K562 (cell line): ENCODE results near the gene RHBDL3. TPM values are rescaled to one million over a fixed set of nuclear protein-coding genes. Genes with fewer than 3 reads are reported as not detected.

ENCODE experiments used
- CEBPG ChIP-seq, 3 experiments: fragments of 200-800 bp in 1 of 3; sonication (Bioruptor generic) in 1 of 3; sonication (generic) in 1 of 3; formaldehyde crosslinking in 1 of 3; IDR thresholded peaks in 2 of 3; conservative IDR thresholded peaks in 1 of 3; 2 replicates each; pipeline versions ENCODE4 v1.6.1 to v1.8.0; 2016 to 2022; ENCODE audit warnings: missing compliant biosample characterization in 2 of 3, missing genetic modification characterization in 2 of 3, mild to moderate bottlenecking in 1 of 3, missing genetic modification reagents in 1 of 3
- E2F6 ChIP-seq, 2 experiments: IDR thresholded peaks; 2 replicates each; pipeline ENCODE4 v1.6.1; 2011; ENCODE audit warnings: borderline replicate concordance in 1 of 2, control low read depth in 1 of 2, low read depth in 1 of 2, low read length in 1 of 2, mild to moderate bottlenecking in 1 of 2, mixed read lengths in 1 of 2, moderate library complexity in 1 of 2; ENCODE audit not compliant: insufficient read depth in 1 of 2, insufficient read length in 1 of 2, poor library complexity in 1 of 2, severe bottlenecking in 1 of 2; ENCODE audit errors: extremely low read depth in 1 of 2
- JUND ChIP-seq, 2 experiments: IDR thresholded peaks; 2 replicates in 1 of 2; 3 replicates in 1 of 2; pipeline ENCODE4 v1.6.1; 2011; ENCODE audit warnings: borderline replicate concordance in 2 of 2, low read depth in 2 of 2, low read length in 2 of 2, improper control_type of control experiment in 1 of 2, missing biosample characterization in 1 of 2, missing genetic modification characterization in 1 of 2, missing genetic modification reagents in 1 of 2
- KDM5B ChIP-seq: fragments of 200-600 bp; sonication (generic); IDR thresholded peaks from 2 replicates; pipeline ENCODE4 v1.6.1; 2012; ENCODE audit warnings: low read depth, mild to moderate bottlenecking, moderate library complexity, low read length, control low read depth, inconsistent platforms; ENCODE audit not compliant: insufficient replicate concordance
- MYBL2 ChIP-seq, 2 experiments: fragments of 450-650 bp in 1 of 2; sonication (generic) in 1 of 2; formaldehyde crosslinking in 1 of 2; IDR thresholded peaks; 2 replicates each; pipeline versions ENCODE4 v1.6.1 to v1.8.1; 2017 to 2022; ENCODE audit warnings: borderline replicate concordance in 1 of 2, inconsistent platforms in 1 of 2, low read depth in 1 of 2, mild to moderate bottlenecking in 1 of 2, missing genetic modification reagents in 1 of 2, moderate library complexity in 1 of 2
- NFATC3 ChIP-seq: fragments of 450-650 bp; IDR thresholded peaks from 2 replicates; pipeline ENCODE4 v1.6.1; 2017; ENCODE audit warnings: mild to moderate bottlenecking
- POLR2AphosphoS2 ChIP-seq: IDR thresholded peaks from 2 replicates; pipeline ENCODE4 v1.6.1; 2012; ENCODE audit warnings: low read length, improper control_type of control experiment
- POLR2H ChIP-seq: IDR thresholded peaks from 2 replicates; pipeline ENCODE4 v1.6.1; 2016; ENCODE audit warnings: missing genetic modification characterization, low read depth, mild to moderate bottlenecking, control low read depth, missing compliant biosample characterization, moderate library complexity
- PTBP1 ChIP-seq: fragments of 200-400 bp; formaldehyde crosslinking; IDR thresholded peaks from 2 replicates; pipeline ENCODE4 v1.6.1; 2017; ENCODE audit warnings: low read depth, low read length
- PURB ChIP-seq: sonication (generic); formaldehyde crosslinking; IDR thresholded peaks from 2 replicates; pipeline ENCODE4 v1.9.0; 2021; ENCODE audit warnings: low read depth, mild to moderate bottlenecking, missing genetic modification reagents
- STAT5A ChIP-seq: IDR thresholded peaks from 2 replicates; pipeline ENCODE4 v1.6.1; 2012; ENCODE audit warnings: low read length, inconsistent platforms, borderline replicate concordance
- VEZF1 ChIP-seq: fragments of 200-800 bp; sonication (Bioruptor generic); IDR thresholded peaks from 2 replicates; pipeline ENCODE4 v1.6.1; 2017; ENCODE audit warnings: missing genetic modification characterization, missing compliant biosample characterization
- ZEB2 ChIP-seq: fragments of 450-650 bp; IDR thresholded peaks from 2 replicates; pipeline ENCODE4 v1.6.1; 2016
- ZNF24 ChIP-seq: fragments of 450-650 bp; IDR thresholded peaks from 2 replicates; pipeline ENCODE4 v1.6.1; 2016
- ZNF592 ChIP-seq: fragments of 450-650 bp; IDR thresholded peaks from 2 replicates; pipeline ENCODE4 v1.6.1; 2017; ENCODE audit warnings: antibody characterized with exemption, mild to moderate bottlenecking
- polyA plus RNA-seq, 8 experiments: library from polyadenylated mRNA; depleted of rRNA in 4 of 8; stranded (reverse) in 5 of 8; unstranded in 3 of 8; fragments of >200 nt; fragmentation: Nextera tagmentation in 2 of 8; fragmentation: Illumina TruSeq in 1 of 8; extraction: Ambion mirVana in 2 of 8; extraction: Trizol in 1 of 8; gene quantifications; 2 replicates each; pipeline versions ENCODE4 v1.2.1 to v1.2.3, GENCODE V29; 2011 to 2014; ENCODE audit warnings: inconsistent platforms in 1 of 8, missing spikeins in 1 of 8
- total RNA-seq, 7 experiments: library from RNA; depleted of rRNA in 6 of 7; stranded (reverse); fragments of >200 nt in 6 of 7; fragmentation: Illumina TruSeq in 2 of 7; extraction: Trizol in 2 of 7; gene quantifications; 2 replicates each; pipeline versions ENCODE4 v1.2.1 to v1.2.3, GENCODE V29; 2011 to 2021; ENCODE audit warnings: low replicate concordance in 1 of 7
- TF ChIP-seq, protein P1 (sequence below): sonication (generic); formaldehyde crosslinking; IDR thresholded peaks from 2 replicates; pipeline ENCODE4 v1.8.0; 2022; ENCODE audit warnings: mild to moderate bottlenecking, low read depth, missing genetic modification reagents
- TF ChIP-seq, protein P2 (sequence below): fragments of 450-650 bp; IDR thresholded peaks from 2 replicates; pipeline ENCODE4 v1.6.1; 2017; ENCODE audit warnings: mild to moderate bottlenecking, moderate library complexity

The RHBDL3 gene
- total and polyA plus RNA-seq, 9 of the 15 experiments (the other 6 are each of a cell fraction or from before 2014, with no cell fraction given): 0.06 to 0.31 (median 0.09) TPM; not detected in 4

GRCh38 chr17:32348483-32348800, 82.8 kb downstream of the RHBDL3 start (continued):
- no peak for TF ChIP-seq ZEB2
- peak in 1 of 2 experiments; percentile 0 for TF ChIP-seq E2F6 (IDR thresholded peaks at IDR 0.05; ENCODE audit: borderline replicate concordance in 1 of 2, extremely low read depth in 1 of 2, insufficient read depth in 1 of 2, insufficient read length in 1 of 2, low read depth in 1 of 2, low read length in 1 of 2, poor library complexity in 1 of 2, severe bottlenecking in 1 of 2)
- no peak for TF ChIP-seq ZNF24
- TF ChIP-seq, protein P1, sequence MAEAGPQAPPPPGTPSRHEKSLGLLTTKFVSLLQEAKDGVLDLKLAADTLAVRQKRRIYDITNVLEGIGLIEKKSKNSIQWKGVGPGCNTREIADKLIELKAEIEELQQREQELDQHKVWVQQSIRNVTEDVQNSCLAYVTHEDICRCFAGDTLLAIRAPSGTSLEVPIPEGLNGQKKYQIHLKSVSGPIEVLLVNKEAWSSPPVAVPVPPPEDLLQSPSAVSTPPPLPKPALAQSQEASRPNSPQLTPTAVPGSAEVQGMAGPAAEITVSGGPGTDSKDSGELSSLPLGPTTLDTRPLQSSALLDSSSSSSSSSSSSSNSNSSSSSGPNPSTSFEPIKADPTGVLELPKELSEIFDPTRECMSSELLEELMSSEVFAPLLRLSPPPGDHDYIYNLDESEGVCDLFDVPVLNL (CRISPR knock-in tag): no peak
- no peak for TF ChIP-seq PTBP1
- peak; percentile 73; the same call in 1 of the 2 replicates for TF ChIP-seq NFATC3
- no peak for TF ChIP-seq KDM5B
- TF ChIP-seq, protein P2, sequence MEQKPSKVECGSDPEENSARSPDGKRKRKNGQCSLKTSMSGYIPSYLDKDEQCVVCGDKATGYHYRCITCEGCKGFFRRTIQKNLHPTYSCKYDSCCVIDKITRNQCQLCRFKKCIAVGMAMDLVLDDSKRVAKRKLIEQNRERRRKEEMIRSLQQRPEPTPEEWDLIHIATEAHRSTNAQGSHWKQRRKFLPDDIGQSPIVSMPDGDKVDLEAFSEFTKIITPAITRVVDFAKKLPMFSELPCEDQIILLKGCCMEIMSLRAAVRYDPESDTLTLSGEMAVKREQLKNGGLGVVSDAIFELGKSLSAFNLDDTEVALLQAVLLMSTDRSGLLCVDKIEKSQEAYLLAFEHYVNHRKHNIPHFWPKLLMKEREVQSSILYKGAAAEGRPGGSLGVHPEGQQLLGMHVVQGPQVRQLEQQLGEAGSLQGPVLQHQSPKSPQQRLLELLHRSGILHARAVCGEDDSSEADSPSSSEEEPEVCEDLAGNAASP: no peak
- TF ChIP-seq POLR2AphosphoS2: no peak
- TF ChIP-seq CEBPG (CRISPR knock-in tag; IDR thresholded peaks at IDR 0.05): no peak
- no peak for TF ChIP-seq CEBPG (tag; conservative IDR thresholded peaks at IDR 0.05 in 1 of 2, IDR thresholded peaks at IDR 0.05 in 1 of 2)
- TF ChIP-seq PURB: no peak
- TF ChIP-seq VEZF1 (CRISPR knock-in tag): no peak
- TF ChIP-seq ZNF592: 0 out of 2 replicates have a peak, but pooled peaks have one; percentile 42
- no peak for TF ChIP-seq JUND (IDR thresholded peaks at IDR 0.05; ENCODE audit: borderline replicate concordance, low read depth, low read length)
- peak; percentile 30; the same call in 1 of the 3 replicates for TF ChIP-seq JUND (tag; IDR thresholded peaks at IDR 0.05; ENCODE audit: borderline replicate concordance, low read depth, low read length)
- no peak for TF ChIP-seq POLR2H (tag)
- TF ChIP-seq MYBL2 (IDR thresholded peaks at IDR 0.05; ENCODE audit: low read depth): no peak
- TF ChIP-seq MYBL2 (CRISPR knock-in tag; IDR thresholded peaks at IDR 0.05; ENCODE audit: borderline replicate concordance): no peak
- 0 out of 2 replicates have a peak, but pooled peaks have one; percentile 59 for TF ChIP-seq STAT5A
